ENCODE results near the gene FALEC.

The FALEC gene

GRCh38 chr1:150515328-150516049, at the start of gene FALEC:
Gene FALEC, plus strand, starts transcription at chr1:150515752.
- peak; percentile 68 for DNase-seq

DNA sequence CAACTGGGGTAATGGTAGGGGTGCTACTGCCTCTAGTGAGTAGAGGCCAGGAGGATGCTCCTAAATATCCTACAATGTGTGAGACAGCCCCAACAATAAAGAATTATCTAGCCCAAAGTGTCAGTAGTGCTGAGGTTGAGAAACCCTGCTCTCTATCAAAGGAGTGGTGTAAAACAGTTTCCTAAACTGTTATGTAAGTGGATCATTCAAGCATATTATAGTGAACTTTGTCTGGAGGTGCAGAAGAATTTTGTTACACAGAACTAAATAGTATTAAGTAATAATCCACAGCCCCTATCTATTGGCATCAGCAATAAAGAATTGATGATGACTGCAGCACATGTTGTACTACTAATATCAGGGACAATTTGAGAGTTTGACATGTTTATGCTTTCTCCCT, 48.6 kb upstream of the FALEC start:
- no peak for DNase-seq

DNA sequence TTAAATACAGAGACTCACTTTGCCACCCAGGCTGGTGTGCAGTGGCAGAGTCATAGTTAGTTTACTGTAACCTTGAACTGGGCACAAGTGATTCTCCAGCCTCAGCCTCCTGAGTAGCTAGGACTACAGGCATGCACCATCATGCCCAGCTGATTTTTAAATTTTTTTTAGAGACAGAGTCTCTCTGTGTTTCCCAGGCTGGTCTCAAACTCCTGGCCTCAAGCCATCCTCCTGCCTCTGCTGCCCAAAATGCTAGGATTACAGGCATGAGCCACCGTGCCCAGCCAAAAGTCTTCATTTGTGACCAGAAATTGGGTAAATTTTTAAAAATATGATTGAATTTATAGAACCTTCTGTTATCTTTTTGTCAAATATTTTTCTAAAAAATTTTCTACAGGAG, 46.3 kb upstream of the FALEC start:
- no peak for DNase-seq

DNA sequence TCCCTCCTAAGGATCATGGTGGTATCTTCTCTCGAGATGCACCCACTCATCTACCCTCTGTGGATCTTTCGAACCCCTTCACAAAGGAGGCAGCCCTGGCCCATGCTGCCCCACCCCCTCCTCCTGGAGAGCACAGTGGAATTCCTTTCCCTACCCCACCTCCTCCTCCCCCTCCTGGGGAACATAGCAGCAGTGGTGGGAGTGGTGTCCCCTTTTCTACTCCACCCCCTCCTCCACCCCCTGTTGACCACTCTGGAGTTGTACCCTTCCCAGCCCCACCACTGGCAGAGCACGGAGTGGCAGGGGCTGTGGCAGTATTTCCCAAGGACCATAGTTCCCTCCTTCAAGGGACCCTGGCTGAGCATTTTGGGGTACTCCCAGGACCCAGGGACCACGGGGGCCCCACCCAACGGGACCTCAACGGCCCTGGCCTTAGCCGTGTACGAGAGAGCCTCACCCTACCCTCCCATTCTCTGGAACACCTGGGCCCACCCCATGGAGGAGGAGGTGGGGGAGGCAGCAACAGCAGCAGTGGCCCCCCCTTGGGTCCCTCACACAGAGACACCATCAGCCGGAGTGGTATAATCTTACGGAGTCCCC, 42.9 kb upstream of the FALEC start:
- DNase-seq, result no peak

- DNase-seq, result no peak
Observed at GRCh38 chr1:150473659-150474058, 41.9 kb upstream of the FALEC start.

- DNase-seq, result no peak
Observed at GRCh38 chr1:150474869-150475268, 40.7 kb upstream of the FALEC start.

DNA sequence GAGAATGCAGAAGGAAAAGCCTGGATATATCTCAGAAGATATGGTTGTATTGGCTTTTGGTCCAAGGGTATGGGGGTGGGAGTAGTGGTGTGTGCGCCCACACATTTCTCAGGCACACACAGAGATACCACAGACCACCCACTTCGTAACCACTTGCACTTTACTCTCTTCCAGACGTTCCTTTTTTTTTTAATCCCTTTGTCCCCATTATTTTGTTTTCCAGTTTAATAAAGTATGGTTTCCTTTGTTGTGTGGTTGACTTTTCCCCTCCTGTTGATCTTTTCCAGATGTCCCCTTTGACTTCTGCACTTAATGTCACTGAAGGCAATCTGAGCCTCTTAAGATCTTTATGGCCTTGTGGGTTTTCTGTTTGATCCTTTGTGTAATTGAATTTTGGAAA, 38.8 kb upstream of the FALEC start:
- no peak for DNase-seq

- DNase-seq, result no peak
Observed at GRCh38 chr1:150477320-150477719, 38.2 kb upstream of the FALEC start.

DNA sequence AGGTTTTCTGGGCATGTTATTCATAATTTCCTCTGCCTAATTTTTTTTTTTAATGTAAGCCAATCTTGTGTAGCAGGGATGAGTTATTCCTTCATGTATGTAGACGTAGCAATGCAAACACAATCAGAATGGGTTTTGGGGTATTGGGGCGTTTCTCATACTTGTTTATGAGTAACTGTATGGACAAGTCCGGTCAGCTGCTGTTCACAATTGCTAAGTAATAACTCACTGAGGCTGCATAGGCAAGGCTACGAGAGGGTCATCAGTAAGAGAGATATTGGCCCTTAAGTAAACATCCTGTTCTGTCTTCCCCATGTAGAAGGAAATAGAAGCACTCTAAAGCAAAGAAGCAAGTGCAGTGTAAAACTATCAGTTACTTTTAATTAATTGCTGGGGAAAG, 37.8 kb upstream of the FALEC start:
- no peak for DNase-seq

- DNase-seq, result no peak
Observed at GRCh38 chr1:150479370-150479769, 36.2 kb upstream of the FALEC start.

DNA sequence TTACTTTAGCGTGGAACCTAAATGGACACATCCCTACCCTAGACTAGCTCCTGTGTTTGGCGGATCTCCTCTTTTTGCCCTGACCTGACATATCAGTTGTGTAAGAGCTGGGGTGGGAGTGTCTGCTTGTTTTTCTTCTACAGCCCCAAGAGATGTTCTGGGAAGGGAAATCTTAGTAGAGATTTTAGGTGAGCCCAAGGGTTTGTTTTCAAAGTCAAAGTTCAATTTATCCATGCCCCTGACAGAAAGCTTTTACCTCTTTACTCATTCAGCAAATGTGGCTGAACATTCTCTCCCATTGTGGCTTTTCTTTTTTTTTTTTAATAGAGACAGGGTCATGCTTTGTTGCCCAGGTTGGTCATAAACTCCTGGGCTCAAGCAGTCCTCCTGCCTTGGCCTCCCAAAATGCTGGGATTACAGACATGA, 35.6 kb upstream of the FALEC start:
- no peak for DNase-seq

DNA sequence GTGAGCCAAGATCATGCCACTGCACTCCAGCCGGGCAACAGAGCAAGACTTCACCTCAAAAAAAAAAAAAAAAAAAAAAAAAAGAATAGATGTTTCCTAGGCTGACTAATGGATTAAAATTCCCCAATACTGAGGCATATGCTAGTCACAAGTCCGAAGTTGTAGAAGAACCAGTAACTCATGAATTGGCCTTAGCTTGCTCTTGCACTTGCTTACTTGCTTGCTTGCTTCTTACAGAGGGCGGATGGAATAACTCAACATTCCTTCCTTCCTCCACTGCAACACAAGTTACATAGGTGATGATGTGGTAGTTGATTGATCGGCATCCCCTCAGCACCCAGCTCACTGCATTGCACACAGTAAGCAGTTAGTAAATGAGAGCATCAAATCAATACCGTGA, 31.1 kb upstream of the FALEC start:
- DNase-seq, result no peak

DNA sequence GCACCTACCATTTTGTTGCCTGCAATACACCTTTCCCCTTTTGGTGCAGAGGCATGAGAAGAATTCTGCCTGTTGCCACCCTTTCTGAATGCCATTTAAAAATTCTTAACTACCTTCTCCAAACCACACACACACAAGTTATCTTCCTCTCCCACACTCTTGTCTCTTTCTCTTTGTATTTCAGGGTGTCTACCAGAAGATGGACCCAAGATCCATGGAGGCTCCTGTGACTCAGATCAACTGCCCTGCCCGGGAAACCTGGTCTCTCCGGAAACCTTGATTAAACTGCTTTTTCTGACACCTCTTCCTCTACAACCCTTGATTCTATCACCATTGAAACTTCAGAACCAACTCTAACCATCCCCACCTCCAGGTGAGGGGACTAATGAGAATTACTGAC, 30.7 kb upstream of the FALEC start:
- no peak for DNase-seq

GRCh38 chr1:150486966-150487762, 28.4 kb upstream of the FALEC start, which contains the start of gene TARS2:
Gene TARS2, plus strand, starts transcription at chr1:150487419. Its CDS starts 32 bp downstream, at chr1:150487451.
- peak; percentile 95 for DNase-seq

DNA sequence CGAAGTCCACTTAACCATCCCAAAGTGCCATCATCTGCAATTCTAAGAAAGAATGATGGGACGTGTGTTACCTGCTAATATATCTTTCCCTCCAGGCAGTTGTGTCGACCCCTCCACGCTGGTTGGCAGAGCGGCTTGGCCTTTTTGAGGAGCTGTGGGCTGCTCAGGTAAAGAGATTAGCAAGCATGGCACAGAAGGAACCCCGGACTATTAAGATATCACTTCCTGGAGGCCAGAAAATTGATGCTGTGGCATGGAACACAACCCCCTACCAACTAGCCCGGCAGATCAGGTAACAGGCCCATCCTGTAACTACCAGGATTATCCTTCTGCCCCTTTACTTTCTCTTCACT, 27.8 kb upstream of the FALEC start:
- DNase-seq, result no peak

GRCh38 chr1:150493175-150493574, 22.4 kb upstream of the FALEC start:
- DNase-seq, result no peak

DNA sequence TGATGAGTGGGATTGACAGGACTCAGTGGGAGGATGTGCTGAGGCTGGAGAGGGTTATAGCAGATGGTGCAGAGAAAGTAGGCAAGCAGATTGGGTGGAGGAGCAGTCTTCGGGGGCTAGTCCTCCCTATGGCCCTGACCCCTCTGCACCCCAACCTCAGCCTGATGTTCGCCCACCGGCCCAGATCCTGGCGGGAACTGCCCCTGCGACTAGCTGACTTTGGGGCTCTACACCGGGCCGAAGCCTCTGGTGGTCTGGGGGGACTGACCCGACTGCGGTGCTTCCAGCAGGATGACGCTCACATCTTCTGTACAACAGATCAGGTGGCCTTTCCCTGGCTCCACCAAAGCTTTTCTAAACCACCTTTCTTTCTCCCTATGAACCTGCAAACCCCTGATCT, 17.2 kb upstream of the FALEC start:
- no peak for DNase-seq

- DNase-seq, result no peak
Observed at GRCh38 chr1:150505431-150505830, 10.1 kb upstream of the FALEC start.

DNA sequence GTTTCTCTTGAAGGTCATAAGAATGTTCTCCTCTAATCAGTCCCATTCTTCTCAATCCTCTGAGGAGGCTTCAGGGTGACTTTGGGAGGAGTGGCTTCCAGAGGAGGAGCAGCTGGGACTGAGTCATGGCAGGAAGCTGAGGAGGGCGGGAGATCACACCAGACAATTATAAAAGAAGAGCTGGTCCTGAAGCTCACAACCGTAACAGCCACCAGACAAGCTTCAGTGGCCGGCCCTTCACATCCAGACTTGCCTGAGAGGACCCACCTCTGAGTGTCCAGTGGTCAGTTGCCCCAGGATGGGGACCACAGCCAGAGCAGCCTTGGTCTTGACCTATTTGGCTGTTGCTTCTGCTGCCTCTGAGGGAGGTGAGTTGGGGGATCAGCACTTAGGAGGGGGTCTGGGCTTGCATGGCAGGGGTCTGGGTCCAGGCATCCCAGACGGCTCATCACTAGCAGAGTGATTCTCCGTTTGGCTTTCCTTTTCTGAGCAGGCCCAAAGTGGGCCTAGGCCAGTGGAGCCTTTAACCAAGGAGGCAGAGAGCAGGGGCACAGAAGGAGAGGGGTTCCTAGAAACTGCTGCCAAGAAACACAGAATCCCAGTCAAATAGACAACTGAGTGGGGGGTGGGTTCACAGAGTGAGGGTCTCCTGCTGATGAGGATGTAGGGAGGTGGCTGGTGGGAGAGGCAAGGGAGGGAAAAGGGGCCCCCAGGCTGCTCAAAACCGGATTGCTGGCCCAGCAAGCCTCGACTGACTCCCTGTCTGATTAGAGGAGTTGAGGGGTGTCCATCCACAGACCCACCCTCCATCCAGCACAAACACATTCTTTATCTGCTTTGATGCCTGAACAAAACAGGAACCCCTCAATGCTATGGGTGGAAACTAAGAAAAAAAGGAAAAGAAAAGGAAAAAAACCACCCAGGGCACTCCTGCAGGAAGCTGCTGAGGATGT, 7.4 kb upstream of the FALEC start, which contains the start of gene ECM1:
TSS of gene ECM1 (plus strand) at position 198 of the 953 bp plus-strand sequence. CDS start at position 299, 101 bp downstream.
- no peak for DNase-seq

DNA sequence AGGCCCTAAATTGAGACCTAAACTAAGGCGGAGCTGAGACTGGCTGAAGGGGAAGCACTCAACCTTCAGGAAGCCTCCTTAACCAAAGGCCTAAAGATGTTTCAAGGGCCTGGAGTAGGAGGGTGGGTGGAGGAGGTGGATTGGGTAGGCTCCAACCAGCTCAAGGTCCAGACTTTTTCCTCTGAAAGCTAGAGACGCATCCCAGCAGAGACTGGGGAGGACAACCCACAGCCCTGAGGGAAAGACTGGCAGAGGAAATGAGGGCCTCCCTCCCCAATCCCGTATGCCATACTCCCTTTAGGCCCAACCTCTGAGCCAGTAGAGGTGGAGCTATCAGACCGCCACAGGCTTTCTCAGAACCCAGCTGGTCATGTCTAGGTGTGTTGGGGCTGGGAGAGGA, 6.6 kb upstream of the FALEC start:
- DNase-seq, result no peak

DNA sequence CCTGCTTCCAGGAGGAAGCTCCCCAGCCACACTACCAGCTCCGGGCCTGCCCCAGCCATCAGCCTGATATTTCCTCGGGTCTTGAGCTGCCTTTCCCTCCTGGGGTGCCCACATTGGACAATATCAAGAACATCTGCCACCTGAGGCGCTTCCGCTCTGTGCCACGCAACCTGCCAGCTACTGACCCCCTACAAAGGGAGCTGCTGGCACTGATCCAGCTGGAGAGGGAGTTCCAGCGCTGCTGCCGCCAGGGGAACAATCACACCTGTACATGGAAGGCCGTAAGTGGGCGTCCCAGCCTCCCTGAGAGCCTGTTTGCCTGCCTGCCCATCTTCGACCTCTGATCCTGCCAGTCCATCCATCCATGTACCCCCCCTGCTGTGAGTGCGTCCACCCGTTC, 4.0 kb upstream of the FALEC start:
- peak; percentile 44 for DNase-seq

GRCh38 chr1:150511985-150512660, 3.4 kb upstream of the FALEC start:
- no peak for DNase-seq
